Activated naive CD4-positive, alpha-beta T cell treated with anti-CD3 and anti-CD28 coated beads, Interleukin-2, amount 50 U/mL, for 16 hours (primary cell): ENCODE results near the gene CPA2.

Experiments used
- DNase-seq: peaks from one replicate; pipeline ENCODE4 v3.0.0-alpha.2; 2020

Gene CPA2

GRCh38 chr7:130286881-130287280, 20.2 kb downstream of the CPA2 start:
- no peak for DNase-seq

GRCh38 chr7:130288168-130288567, 21.5 kb downstream of the CPA2 start:
- no peak for DNase-seq

GRCh38 chr7:130288829-130289228, 22.2 kb downstream of the CPA2 start:
- no peak for DNase-seq

- no peak for DNase-seq
These were observed 22.8 kb downstream of the CPA2 start for GRCh38 chr7:130289478-130289877.

- no peak for DNase-seq
These were observed 24.1 kb downstream of the CPA2 start for GRCh38 chr7:130290745-130291144.

DNA sequence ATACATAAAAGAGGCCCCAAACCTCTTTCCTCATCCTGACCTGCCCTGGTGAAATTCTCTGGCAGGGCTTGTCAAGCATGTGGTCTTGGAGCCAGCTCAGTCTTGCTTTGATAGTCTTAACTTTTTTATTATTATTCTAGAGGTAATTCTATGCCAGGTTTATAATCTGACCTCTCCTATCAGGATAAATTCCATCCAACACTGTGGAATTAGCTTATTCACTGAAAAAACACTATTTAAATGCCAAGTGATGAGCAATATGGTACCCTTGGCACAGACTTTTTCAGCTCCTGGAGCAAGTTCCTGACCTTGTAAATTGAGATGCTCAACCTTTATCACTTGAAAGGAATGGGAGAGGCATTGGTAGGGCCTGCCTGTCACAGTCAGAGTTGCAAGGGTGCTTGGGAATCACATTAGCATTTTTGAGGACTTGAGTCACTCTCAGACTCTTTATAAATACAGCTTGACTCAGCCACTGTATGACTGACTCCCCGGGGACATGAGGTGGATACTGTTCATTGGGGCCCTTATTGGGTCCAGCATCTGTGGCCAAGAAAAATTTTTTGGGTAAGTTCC, 26.1 kb downstream of the CPA2 start, which contains the start of gene CPA4:
CPA4 (plus strand) TSS at position 480 of the 576 bp plus-strand sequence; CDS start at position 500, 20 bp downstream.
- DNase-seq = no peak

- DNase-seq = no peak
These were observed 26.9 kb downstream of the CPA2 start for GRCh38 chr7:130293521-130293920.

- no peak for DNase-seq
These were observed 27.7 kb downstream of the CPA2 start for GRCh38 chr7:130294314-130294713.

- no peak for DNase-seq
These were observed 29.7 kb downstream of the CPA2 start for GRCh38 chr7:130296221-130296951.

- no peak for DNase-seq
These were observed 31.2 kb downstream of the CPA2 start for GRCh38 chr7:130297628-130298543.

GRCh38 chr7:130298544-130299326, 32.1 kb downstream of the CPA2 start:
- DNase-seq = no peak

- DNase-seq = no peak
These were observed 33.2 kb downstream of the CPA2 start for GRCh38 chr7:130299866-130300265.

GRCh38 chr7:130301501-130302020, 34.9 kb downstream of the CPA2 start:
- DNase-seq = no peak

DNA sequence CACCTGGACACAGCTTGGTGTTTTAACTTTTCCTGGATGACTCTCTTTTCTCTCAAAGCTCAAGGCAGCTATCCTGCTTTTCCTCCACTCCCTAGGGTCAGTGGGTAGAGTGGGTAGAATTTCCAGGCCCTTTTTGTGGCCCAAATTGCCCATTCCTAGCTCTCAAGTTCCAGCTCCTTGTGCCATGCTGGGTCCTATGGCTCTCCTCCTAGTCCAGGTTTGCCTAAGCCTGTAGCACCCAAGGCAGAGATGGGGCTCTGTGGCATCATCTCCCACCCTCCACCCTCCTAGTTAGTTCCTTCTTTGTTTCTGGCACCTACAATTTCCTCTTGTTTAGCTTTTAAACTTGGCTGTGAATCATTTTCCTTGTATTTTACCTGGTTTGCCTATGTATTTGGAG, 36.0 kb downstream of the CPA2 start:
- DNase-seq = no peak

DNA sequence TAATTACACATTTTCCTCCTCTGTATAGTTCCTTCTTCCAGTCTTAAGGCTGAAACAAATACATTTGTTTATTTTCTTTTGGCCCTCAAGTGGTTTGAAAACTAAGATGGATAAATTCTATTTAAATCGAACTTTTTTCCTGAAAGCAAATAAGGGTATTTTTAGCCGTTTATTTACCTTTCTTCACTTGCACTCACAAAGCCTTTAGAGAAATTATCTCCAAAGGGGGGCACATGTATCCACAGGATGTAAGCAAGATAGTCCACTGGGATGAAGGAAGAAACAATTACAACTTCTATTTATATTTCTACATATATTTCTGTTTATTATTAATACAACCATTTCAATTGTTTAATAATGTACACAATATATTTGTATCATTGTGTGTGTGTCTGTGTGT, 36.5 kb downstream of the CPA2 start:
- DNase-seq = no peak

GRCh38 chr7:130303551-130303950, 36.9 kb downstream of the CPA2 start:
- no peak for DNase-seq

DNA sequence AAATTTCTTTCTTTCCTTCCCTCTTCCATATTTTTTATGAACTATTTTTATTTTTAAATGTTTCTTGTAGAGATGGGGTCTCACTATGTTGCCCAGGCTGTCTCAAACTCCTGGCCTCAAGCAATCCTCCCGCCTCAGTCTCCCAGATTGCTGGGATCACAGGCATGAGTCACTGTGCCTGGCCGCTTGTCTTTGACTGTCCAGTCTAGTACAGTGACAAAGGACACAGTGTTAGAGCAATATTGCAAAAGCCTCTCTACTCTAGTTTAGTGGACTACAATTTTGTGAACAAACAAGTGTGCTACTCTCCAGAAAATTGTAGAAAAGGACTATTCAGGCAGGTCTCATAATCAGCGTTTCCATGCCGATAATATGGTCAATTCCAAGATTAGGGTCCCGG, 37.3 kb downstream of the CPA2 start:
- no peak for DNase-seq

GRCh38 chr7:130304878-130305277, 38.2 kb downstream of the CPA2 start:
- DNase-seq = no peak

- no peak for DNase-seq
These were observed 38.9 kb downstream of the CPA2 start for GRCh38 chr7:130305433-130306042.

DNA sequence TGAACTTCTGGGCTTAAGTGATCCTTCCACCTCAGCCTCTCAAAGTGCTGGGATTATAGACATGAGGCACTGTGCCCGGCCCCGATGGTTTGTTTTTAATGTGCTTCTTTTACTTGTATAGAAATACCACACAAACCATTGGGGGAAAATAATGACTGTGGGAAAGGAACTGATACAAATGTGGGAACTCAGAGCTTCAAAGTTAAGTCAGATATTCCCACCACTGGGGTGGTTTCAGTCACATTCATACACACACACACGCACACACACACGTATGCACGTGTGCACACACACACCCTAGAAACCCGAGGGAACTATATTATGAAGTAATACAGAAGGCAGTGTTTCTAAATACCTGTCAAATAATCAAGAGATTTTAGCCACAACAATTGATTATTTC, 43.3 kb downstream of the CPA2 start:
- DNase-seq = no peak

GRCh38 chr7:130314305-130314704, 47.6 kb downstream of the CPA2 start:
- no peak for DNase-seq

- DNase-seq = no peak
These were observed 52.9 kb downstream of the CPA2 start for GRCh38 chr7:130319541-130319940.
